GM18867 (cell line): ENCODE measurements around the gene SIRPA.
A peak's percentile ranks its signal among the peaks of the same experiment; 100 is the strongest.

Source experiments
- ATAC-seq: cut with Tn5 transposase; IDR thresholded peaks from one replicate; pipeline ENCODE4 v1.9.1; 2021; ENCODE audit warnings: mild to moderate bottlenecking, moderate library complexity; ENCODE audit not compliant: unreplicated experiment

SIRPA gene

GRCh38 chr20:1887756-1888155, 7.5 kb upstream of the SIRPA start:
- no peak for ATAC-seq

- no peak for ATAC-seq
Measured at GRCh38 chr20:1888796-1889463, 6.3 kb upstream of the SIRPA start.

GRCh38 chr20:1890469-1891262, 4.5 kb upstream of the SIRPA start:
- ATAC-seq: no peak

GRCh38 chr20:1891263-1892118, 3.7 kb upstream of the SIRPA start:
- ATAC-seq: no peak

- ATAC-seq: no peak
Measured at GRCh38 chr20:1892119-1892385, 3.2 kb upstream of the SIRPA start.

GRCh38 chr20:1893721-1894470, 1.3 kb upstream of the SIRPA start:
- ATAC-seq: no peak

GRCh38 chr20:1894471-1894950, 696 bp upstream of the SIRPA start:
- ATAC-seq: no peak

GRCh38 chr20:1895674-1896483, 672 bp downstream of the SIRPA start:
- ATAC-seq: no peak

GRCh38 chr20:1896484-1897258, 1.5 kb downstream of the SIRPA start:
- no peak for ATAC-seq

GRCh38 chr20:1897541-1897940, 2.3 kb downstream of the SIRPA start:
- no peak for ATAC-seq

- peak; percentile 67 for ATAC-seq
Measured at GRCh38 chr20:1897965-1898464, 2.8 kb downstream of the SIRPA start.

GRCh38 chr20:1898482-1899240, 3.5 kb downstream of the SIRPA start:
- ATAC-seq: no peak

- ATAC-seq: no peak
Measured at GRCh38 chr20:1899241-1899525, 4.0 kb downstream of the SIRPA start.

GRCh38 chr20:1900321-1900801, 5.2 kb downstream of the SIRPA start:
- ATAC-seq: no peak

- ATAC-seq: no peak
Measured at GRCh38 chr20:1901704-1902103, 6.5 kb downstream of the SIRPA start.

- no peak for ATAC-seq
Measured at GRCh38 chr20:1902188-1902587, 7.0 kb downstream of the SIRPA start.

- no peak for ATAC-seq
Measured at GRCh38 chr20:1904135-1904534, 8.9 kb downstream of the SIRPA start.

GRCh38 chr20:1905009-1905408, 9.8 kb downstream of the SIRPA start:
- ATAC-seq: no peak
